Prostate gland (tissue), 2 donors: ENCODE results near the gene SIPA1L3.

ENCODE experiments used
- POLR2A ChIP-seq: fragments of 450-650 bp; IDR thresholded peaks from one replicate; pipeline ENCODE4 v1.6.1; 2016; ENCODE audit warnings: antibody characterized with exemption, mild to moderate bottlenecking
- TF ChIP-seq, protein P1 (sequence below), 4 experiments: fragments of 200-600 bp in 2 of 4; fragments of 450-650 bp in 2 of 4; sonication (generic) in 2 of 4; IDR thresholded peaks; 1 replicate in 3 of 4; 2 replicates in 1 of 4; pipeline ENCODE4 v1.5.1; 2016 to 2019; ENCODE audit warnings: antibody characterized with exemption in 4 of 4, mild to moderate bottlenecking in 2 of 4, moderate library complexity in 2 of 4

DNA sequence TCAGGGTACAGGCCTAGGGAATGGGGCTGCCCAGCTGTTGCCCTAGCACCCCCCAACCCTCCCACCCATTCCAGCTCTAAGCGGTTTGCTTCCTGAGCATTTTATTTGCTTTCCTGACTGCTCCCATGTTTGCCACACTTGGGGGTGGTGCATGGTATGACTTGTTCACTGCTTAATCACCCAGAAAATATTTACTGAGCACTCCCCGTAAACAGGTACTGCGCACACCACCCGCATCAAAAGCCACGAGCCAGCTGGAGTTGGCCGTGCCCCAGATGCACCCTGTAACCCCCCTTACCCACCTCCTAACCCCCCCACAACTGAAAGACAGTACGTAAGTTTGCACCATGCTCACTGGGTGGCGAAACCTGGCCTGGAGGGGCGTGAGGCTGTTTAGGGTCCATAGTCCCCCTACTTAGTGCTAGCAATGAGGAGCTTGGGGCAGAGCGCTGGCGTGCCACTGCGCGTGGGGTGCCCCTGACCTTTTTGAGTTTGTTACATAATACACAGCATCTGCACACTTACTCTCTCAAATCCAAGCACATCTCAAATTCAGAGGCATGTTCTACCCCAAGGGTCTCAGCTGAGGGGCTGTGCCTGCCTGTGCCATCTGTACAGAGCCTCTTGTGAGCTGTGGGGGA is 287.2 kb downstream of the SIPA1L3 start:
- TF ChIP-seq, protein P1, sequence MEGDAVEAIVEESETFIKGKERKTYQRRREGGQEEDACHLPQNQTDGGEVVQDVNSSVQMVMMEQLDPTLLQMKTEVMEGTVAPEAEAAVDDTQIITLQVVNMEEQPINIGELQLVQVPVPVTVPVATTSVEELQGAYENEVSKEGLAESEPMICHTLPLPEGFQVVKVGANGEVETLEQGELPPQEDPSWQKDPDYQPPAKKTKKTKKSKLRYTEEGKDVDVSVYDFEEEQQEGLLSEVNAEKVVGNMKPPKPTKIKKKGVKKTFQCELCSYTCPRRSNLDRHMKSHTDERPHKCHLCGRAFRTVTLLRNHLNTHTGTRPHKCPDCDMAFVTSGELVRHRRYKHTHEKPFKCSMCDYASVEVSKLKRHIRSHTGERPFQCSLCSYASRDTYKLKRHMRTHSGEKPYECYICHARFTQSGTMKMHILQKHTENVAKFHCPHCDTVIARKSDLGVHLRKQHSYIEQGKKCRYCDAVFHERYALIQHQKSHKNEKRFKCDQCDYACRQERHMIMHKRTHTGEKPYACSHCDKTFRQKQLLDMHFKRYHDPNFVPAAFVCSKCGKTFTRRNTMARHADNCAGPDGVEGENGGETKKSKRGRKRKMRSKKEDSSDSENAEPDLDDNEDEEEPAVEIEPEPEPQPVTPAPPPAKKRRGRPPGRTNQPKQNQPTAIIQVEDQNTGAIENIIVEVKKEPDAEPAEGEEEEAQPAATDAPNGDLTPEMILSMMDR (IDR thresholded peaks at IDR 0.05), result no peak
- no peak for TF ChIP-seq POLR2A
